OCI-LY7 (cell line): ENCODE measurements around the gene EDAR.

ENCODE experiments used
- CTCF ChIP-seq: fragments of 200-600 bp; sonication (generic); conservative IDR thresholded peaks from 2 replicates; pipeline ENCODE4 v1.5.1; 2014; ENCODE audit warnings: mild to moderate bottlenecking, antibody characterized with exemption, low read length, moderate library complexity, mixed read lengths
- EZH2phosphoT487 ChIP-seq: fragments of 200-600 bp; sonication (generic); IDR thresholded peaks from 2 replicates; pipeline ENCODE4 v1.6.1; 2018; ENCODE audit warnings: low read depth, borderline replicate concordance, mild to moderate bottlenecking, mixed run types, antibody characterized with exemption, low read length, moderate library complexity, mixed read lengths

- no peak for TF ChIP-seq EZH2phosphoT487
- no peak for TF ChIP-seq CTCF
These were observed 72.1 kb downstream of the EDAR start for GRCh38 chr2:108916796-108917421.
